GM12878 (cell line): ENCODE results near the gene PDSS2. TPM values are rescaled to one million over a fixed set of nuclear protein-coding genes. Genes with fewer than 3 reads are reported as not detected.

Source experiments
- ATAC-seq: fragments of 200-7000 bp; cut with Tn5 transposase; 3 replicates; pipeline ENCODE4 v1.9.1; 2020; ENCODE audit warnings: mild to moderate bottlenecking, moderate library complexity
- BruUV-seq: library from RNA; stranded (reverse); fragments of 400-500 nt; replicated peaks from 2 replicates; lab custom pipeline; 2021; lab: Mats Ljungman, UMichigan
- CTCF ChIA-PET: fragments of 300-600 bp; sonication (Branson Sonifier 250); formaldehyde crosslinking; extraction: SDS; loops from one replicate; lab custom pipeline; 2021; ENCODE audit warnings: inconsistent platforms; lab: Yijun Ruan, JAX
- POLR2A ChIA-PET: fragments of 350-600 bp; formaldehyde crosslinking; extraction: SDS; loops from one replicate; lab custom pipeline; 2021; ENCODE audit warnings: inconsistent platforms; lab: Charles Lee
- RAD21 ChIA-PET: fragments of 300-600 bp; sonication (Branson Sonifier 250); formaldehyde crosslinking; loops from one replicate; lab custom pipeline; 2023; ENCODE audit warnings: antibody characterized with exemption; ENCODE audit not compliant: unreplicated experiment; lab: Charles Lee
- SMC1A ChIA-PET: fragments of 300-600 bp; sonication (Branson Sonifier 250); formaldehyde crosslinking; loops from one replicate; lab custom pipeline; 2023; ENCODE audit not compliant: unreplicated experiment, uncharacterized antibody; lab: Charles Lee
- DNase-seq: peaks from one replicate; pipeline ENCODE4 v3.0.0-alpha.2; 2011; ENCODE audit warnings: low read depth, low spot score
- FAIRE-seq: peaks from 3 replicates; lab custom pipeline; 2011; peaks lifted over from hg19 to GRCh38; lab: Jason Lieb, UNC
- H2AFZ ChIP-seq: 2 replicates; pipeline ENCODE4 v1.6.0; 2011; ENCODE audit warnings: low read depth, low read length, control low read depth; ENCODE audit not compliant: control insufficient read depth
- H3K27ac ChIP-seq: 2 replicates; pipeline ENCODE4 v1.5.1; 2011; ENCODE audit warnings: control low read depth; ENCODE audit not compliant: control insufficient read depth, insufficient read depth
- H3K27me3 ChIP-seq, 2 experiments: replicated peaks in 1 of 2; 2 replicates each; pipeline versions ENCODE4 v1.6.0 to v1.6.1; 2011; ENCODE audit warnings: low read length in 1 of 2; ENCODE audit not compliant: control insufficient read depth in 2 of 2, insufficient read depth in 2 of 2
- H3K36me3 ChIP-seq, 2 experiments: 2 replicates each; pipeline ENCODE4 v1.5.1; 2011; ENCODE audit warnings: low read length in 1 of 2; ENCODE audit not compliant: control insufficient read depth in 2 of 2, insufficient read depth in 2 of 2
- H3K4me1 ChIP-seq: 2 replicates; pipeline ENCODE4 v1.6.1; 2011; ENCODE audit warnings: mild to moderate bottlenecking, low read length, moderate library complexity, mixed read lengths; ENCODE audit not compliant: control insufficient read depth, insufficient read depth
- H3K4me2 ChIP-seq: 2 replicates; pipeline ENCODE4 v1.6.0; 2011; ENCODE audit warnings: control low read depth; ENCODE audit not compliant: control insufficient read depth, insufficient read depth
- H3K4me3 ChIP-seq: fragments of 200-600 bp; sonication (generic); 2 replicates; pipeline ENCODE4 v1.5.1; 2016
- H3K79me2 ChIP-seq: 2 replicates; pipeline ENCODE4 v1.6.0; 2011; ENCODE audit warnings: low read length; ENCODE audit not compliant: control insufficient read depth, insufficient read depth
- H3K9ac ChIP-seq: 2 replicates; pipeline ENCODE4 v1.8.0; 2011; ENCODE audit warnings: low read length, control low read depth, mixed read lengths; ENCODE audit not compliant: control insufficient read depth, insufficient read depth
- H3K9me3 ChIP-seq: replicated peaks from 3 replicates; pipeline ENCODE4 v1.5.1; 2011; ENCODE audit warnings: mild to moderate bottlenecking, low read length; ENCODE audit not compliant: control insufficient read depth, insufficient read depth
- H4K20me1 ChIP-seq: 2 replicates; pipeline ENCODE4 v1.6.0; 2011; ENCODE audit not compliant: control insufficient read depth, insufficient read depth
- ATF7 ChIP-seq: fragments of 450-650 bp; IDR thresholded peaks from 2 replicates; pipeline ENCODE4 v1.6.1; 2016; ENCODE audit warnings: low read depth, mild to moderate bottlenecking
- CHD1 ChIP-seq: IDR thresholded peaks from 2 replicates; pipeline ENCODE4 v1.6.1; 2012; ENCODE audit warnings: low read depth, low read length, improper control_type of control experiment
- FOXK2 ChIP-seq: fragments of 450-650 bp; IDR thresholded peaks from 2 replicates; pipeline ENCODE4 v1.6.1; 2017; ENCODE audit warnings: mild to moderate bottlenecking, moderate library complexity
- MEF2B ChIP-seq: fragments of 450-650 bp; IDR thresholded peaks from 2 replicates; pipeline ENCODE4 v1.6.1; 2018; ENCODE audit warnings: mild to moderate bottlenecking, moderate library complexity; ENCODE audit not compliant: partially characterized antibody, poor library complexity, severe bottlenecking
- MXI1 ChIP-seq: fragments of 150-350 bp; IDR thresholded peaks from 2 replicates; pipeline ENCODE4 v1.6.1; 2011; ENCODE audit warnings: low read depth, mild to moderate bottlenecking, inconsistent platforms, low read length, improper control_type of control experiment
- RBBP5 ChIP-seq: fragments of 200-600 bp; sonication (generic); conservative IDR thresholded peaks from 2 replicates; pipeline ENCODE4 v1.6.1; 2016
- SIN3A ChIP-seq: IDR thresholded peaks from 2 replicates; pipeline ENCODE4 v1.6.1; 2012; ENCODE audit warnings: low read depth, low read length, improper control_type of control experiment
- SIX5 ChIP-seq: IDR thresholded peaks from 2 replicates; pipeline ENCODE4 v1.6.1; 2011; ENCODE audit warnings: mild to moderate bottlenecking, low read depth, low read length, moderate library complexity; ENCODE audit not compliant: severe bottlenecking
- SP1 ChIP-seq: IDR thresholded peaks from one replicate; pipeline ENCODE4 v1.6.1; 2011; ENCODE audit warnings: low read depth, low read length
- SREBF1 ChIP-seq: IDR thresholded peaks from 2 replicates; pipeline ENCODE4 v1.6.1; 2012; ENCODE audit warnings: mild to moderate bottlenecking, low read length
- SUZ12 ChIP-seq: fragments of 200-600 bp; sonication (generic); IDR thresholded peaks from one replicate; pipeline ENCODE4 v1.6.1; 2018; ENCODE audit warnings: antibody characterized with exemption, mild to moderate bottlenecking; ENCODE audit not compliant: unreplicated experiment
- YY1 ChIP-seq: IDR thresholded peaks from 2 replicates; pipeline ENCODE4 v1.6.1; 2011; ENCODE audit warnings: low read depth, mild to moderate bottlenecking, low read length
- WGBS: methylation state at CpG from one replicate; pipeline ENCODE4 v1.1.6; 2016; ENCODE audit warnings: low lambda C conversion rate; ENCODE audit not compliant: insufficient replicate concordance, insufficient coverage; ENCODE audit errors: missing lambda C conversion rate; 5-methylcytosine and 5-hydroxymethylcytosine counted together
- in situ Hi-C: fragments of 300-500 bp; cut with MboI; formaldehyde crosslinking; loops from 9 replicates; pipeline ENCODE4 v1.14.3; 2018; ENCODE audit warnings: mixed read lengths
- intact Hi-C: fragments of 100-400 bp; cut with micrococcal nuclease; formaldehyde crosslinking; loops from one replicate; pipeline ENCODE4 v1.14.2; 2022; ENCODE audit not compliant: unreplicated experiment
- polyA plus RNA-seq, 11 experiments: library from polyadenylated mRNA; depleted of rRNA in 4 of 11; unstranded in 6 of 11; stranded (reverse) in 5 of 11; fragments of >200 nt; fragmentation: Nextera tagmentation in 4 of 11; fragmentation: Illumina TruSeq in 1 of 11; extraction: Ambion mirVana in 4 of 11; extraction: Trizol in 1 of 11; gene quantifications; 1 replicate in 1 of 11; 2 replicates in 10 of 11; pipeline versions ENCODE4 v1.2.1 to v1.2.3, GENCODE V29; 2011 to 2016; ENCODE audit warnings: inconsistent platforms in 2 of 11, missing spikeins in 2 of 11, low read depth in 1 of 11
- total RNA-seq, 4 experiments: library from RNA; depleted of rRNA in 3 of 4; stranded (reverse); fragments of >200 nt in 3 of 4; fragmentation: Illumina TruSeq in 1 of 4; extraction: Trizol in 1 of 4; gene quantifications; 2 replicates each; pipeline versions ENCODE4 v1.2.1 to v1.2.3, GENCODE V29; 2013 to 2021

Gene PDSS2
- total and polyA plus RNA-seq, 10 of the 15 experiments (the other 5 are each of a cell fraction or from before 2014, with no cell fraction given) = 7.7 to 15.5 (median 9.6) TPM

DNA sequence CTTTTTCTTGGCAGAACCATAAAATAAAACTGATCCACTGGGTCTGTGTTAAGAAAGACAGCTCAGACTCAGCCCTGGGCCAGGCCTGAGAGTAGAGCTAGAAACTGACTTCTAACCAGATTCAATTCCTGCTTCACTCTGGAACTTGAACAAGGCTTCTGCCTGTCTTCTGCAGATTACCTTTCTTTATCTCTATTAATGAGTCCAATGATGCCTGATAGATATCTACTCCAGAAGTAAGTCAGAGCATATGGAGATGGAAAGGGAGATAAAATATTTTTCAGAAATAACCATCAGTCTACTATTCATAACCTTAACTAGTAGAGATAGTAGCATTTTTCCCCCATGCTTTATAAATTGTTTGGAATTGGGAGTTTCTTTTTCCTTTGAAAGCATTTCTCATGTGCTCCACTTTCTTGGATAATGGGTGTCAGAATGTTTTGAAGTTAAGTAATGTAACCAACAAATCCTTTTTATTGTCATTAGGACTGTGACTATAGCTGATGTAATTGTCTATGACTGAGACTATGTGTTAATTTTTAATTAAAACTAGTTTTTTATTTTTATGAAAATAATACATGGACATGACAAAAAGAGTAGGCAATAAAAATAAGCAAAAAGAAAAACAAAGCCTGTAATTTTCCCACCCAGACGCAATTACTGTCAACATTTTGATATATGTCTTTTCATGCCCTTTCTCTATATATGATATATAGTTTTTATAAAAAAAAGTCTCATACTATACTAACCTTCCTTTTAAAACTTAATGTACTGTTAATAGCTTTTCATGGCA is 37.7 kb upstream of the PDSS2 start (continued):
- no peak for TF ChIP-seq SIN3A
- TF ChIP-seq YY1 = no peak
- no peak for TF ChIP-seq SIX5
- no peak for TF ChIP-seq MXI1
- no peak for TF ChIP-seq SREBF1
- no peak for TF ChIP-seq MEF2B

DNA sequence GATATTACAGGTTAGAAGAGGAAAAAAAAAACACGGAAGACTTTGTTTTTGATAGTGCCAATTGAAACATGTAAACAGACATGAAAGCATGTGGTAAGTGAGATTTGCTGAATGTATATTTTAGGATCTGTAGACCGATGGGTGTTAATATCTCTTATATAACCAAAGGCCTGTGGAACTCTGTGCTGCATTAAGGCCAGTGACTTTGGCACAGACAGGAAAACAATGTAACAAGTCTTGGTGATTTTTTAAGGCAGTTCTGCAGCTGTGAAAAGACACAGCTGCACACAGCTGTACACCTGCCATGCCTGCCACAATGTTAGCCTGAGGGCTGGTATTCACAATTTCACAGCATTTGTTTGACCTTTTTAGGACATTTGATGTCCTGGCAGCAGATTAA is 36.6 kb upstream of the PDSS2 start:
- BruUV-seq = no TSS peak
- Histone ChIP-seq H3K9ac (no peak overlapping the region), H3K79me2 (no peaks in the 10 kb centered on the region)
- no peak for TF ChIP-seq FOXK2
- no peak for TF ChIP-seq SUZ12
- no peak for TF ChIP-seq RBBP5
- no peak for TF ChIP-seq ATF7
- no peak for TF ChIP-seq SP1
- TF ChIP-seq CHD1 = no peak
- TF ChIP-seq, all 136 proteins: peak for 0
- DNase-seq (no peak), FAIRE-seq (no peak), ATAC-seq (no peak)
- ChIA-PET SMC1A (no interaction called here), RAD21 (no interaction called here), CTCF (no interaction called here), POLR2A (no interaction called here)
- Histone ChIP-seq H3K27me3 (peaks cover 3 to 10% of the 10 kb centered on the region in 2 experiments), H3K27ac (no peak overlapping the region), H3K4me3 (no peak overlapping the region), H3K4me2 (no peak overlapping the region), H2AFZ (no peak overlapping the region), H4K20me1 (no peaks in the 10 kb centered on the region), H3K9me3 (no peaks in the 10 kb centered on the region), H3K4me1 (no peaks in the 10 kb centered on the region; the same call in 1 of the 2 replicates), H3K36me3 (no peaks in the 10 kb centered on the region)
- in situ Hi-C loops = no loop called here
- intact Hi-C loops = no loop called here
- 33% methylated on average over 2 of the region's 2 CpGs for WGBS
